ENCODE results near the gene PBX1.

Gene PBX1

GRCh38 chr1:164618202-164618564, 59.2 kb downstream of the PBX1 start:
- DNase-seq (ENCODE audit: low read depth in 2 of 2), result no peak

- DNase-seq (ENCODE audit: low read depth in 2 of 2), result no peak
Measured at GRCh38 chr1:164619006-164619784, 60.2 kb downstream of the PBX1 start.

DNA sequence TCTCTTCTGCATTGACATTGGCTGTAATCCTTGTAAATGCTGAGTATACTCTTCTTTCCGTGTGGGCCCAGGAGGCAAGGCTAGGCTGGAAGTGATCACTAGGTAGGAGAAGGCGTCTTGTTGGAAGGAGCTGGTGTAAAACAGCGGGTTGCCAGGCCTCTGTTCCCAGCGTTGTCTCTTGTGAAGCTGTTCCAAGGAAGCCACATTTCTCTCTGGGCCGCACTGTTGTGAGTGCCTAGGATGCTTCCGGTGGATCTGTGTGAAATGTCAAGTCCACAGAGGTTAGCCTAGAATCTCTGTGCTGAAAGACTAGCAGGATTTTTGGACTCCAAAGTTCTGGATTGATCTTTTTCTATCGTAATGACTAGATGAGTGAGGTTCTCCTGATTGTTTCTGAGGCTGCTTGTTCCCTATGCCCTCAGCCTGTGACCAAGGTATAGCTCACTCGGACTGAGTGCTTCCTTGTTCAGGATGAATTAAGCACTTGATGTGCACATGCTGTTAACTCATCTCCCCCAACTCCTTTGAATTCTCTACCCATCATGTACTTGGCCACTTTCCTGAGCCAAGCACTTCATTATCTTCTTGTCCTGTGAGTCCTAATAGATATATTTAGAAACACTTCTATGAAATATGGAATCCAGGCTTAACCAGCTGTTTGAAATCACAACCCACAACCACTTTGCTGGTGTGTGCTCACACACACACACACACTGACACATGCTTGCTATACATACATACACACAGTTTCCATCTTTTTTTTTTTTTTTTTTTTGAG, 63.3 kb downstream of the PBX1 start:
- no peak for DNase-seq (ENCODE audit: low read depth in 2 of 2)

DNA sequence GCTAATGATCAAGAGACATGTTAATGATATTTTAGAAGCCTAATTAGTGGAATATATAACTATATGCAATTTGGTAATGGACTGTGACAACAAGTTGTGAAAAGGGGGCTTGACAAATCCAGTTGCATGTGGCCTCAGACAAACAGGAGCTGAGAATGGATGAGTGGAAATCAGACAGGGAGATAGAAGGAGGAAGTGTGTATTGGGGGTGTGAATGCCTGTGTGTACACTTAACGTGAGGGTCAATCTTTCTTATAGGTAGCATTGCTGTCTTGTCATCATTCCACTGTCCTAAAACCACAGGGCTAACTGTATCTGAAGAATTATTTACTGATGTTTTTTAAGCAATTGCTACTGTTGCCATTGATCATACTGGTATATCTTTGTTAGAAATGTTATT, 64.8 kb downstream of the PBX1 start:
- DNase-seq (ENCODE audit: low read depth in 2 of 2), result no peak

DNA sequence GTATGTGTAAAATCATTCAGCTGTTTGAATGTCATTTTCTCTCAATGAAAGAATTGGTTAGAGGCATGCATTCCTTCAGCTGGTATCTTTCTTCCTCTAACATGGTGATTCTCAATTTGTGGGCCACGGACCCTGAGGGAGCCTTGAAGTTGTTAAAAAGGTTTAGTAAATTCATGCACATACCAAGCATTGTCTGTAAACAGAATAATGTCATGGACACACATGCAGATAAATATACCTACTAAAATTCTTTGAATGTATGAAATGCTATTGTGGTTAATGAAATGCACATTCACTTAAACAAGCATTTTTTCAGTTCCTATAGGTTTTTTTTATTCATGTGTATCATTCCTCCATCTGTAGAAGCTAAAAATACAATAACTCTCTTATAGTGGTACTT, 65.4 kb downstream of the PBX1 start:
- DNase-seq (ENCODE audit: low read depth in 2 of 2), result no peak

- no peak for DNase-seq (ENCODE audit: low read depth in 2 of 2)
Measured at GRCh38 chr1:164625004-164625617, 66.1 kb downstream of the PBX1 start.

GRCh38 chr1:164628772-164629171, 69.8 kb downstream of the PBX1 start:
- no peak for DNase-seq (ENCODE audit: low read depth in 2 of 2)

DNA sequence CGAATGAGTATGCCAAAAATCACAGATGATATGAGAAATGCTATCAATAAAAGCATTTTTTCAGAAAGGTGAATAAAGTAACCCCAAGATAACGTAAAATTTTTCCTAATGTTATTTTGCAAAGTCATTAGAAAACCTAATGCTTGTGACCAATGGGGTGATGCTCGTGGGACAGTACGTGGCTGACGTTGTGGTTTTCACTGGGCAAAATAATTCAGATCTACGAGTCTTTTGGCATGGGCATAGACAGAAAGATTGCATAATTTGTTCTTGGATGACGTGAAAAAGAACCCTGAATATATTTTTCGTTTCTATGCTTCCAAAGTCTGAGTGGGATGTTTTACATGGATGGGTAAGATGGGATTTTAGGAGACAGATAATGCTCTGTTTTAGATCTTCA, 71.0 kb downstream of the PBX1 start:
- no peak for DNase-seq (ENCODE audit: low read depth in 2 of 2)

GRCh38 chr1:164630626-164631396, 71.8 kb downstream of the PBX1 start:
- no peak for DNase-seq (ENCODE audit: low read depth in 2 of 2)

GRCh38 chr1:164631751-164632150, 72.8 kb downstream of the PBX1 start:
- no peak for DNase-seq (ENCODE audit: low read depth in 2 of 2)

GRCh38 chr1:164633997-164634396, 75.0 kb downstream of the PBX1 start:
- DNase-seq (ENCODE audit: low read depth in 2 of 2), result no peak

DNA sequence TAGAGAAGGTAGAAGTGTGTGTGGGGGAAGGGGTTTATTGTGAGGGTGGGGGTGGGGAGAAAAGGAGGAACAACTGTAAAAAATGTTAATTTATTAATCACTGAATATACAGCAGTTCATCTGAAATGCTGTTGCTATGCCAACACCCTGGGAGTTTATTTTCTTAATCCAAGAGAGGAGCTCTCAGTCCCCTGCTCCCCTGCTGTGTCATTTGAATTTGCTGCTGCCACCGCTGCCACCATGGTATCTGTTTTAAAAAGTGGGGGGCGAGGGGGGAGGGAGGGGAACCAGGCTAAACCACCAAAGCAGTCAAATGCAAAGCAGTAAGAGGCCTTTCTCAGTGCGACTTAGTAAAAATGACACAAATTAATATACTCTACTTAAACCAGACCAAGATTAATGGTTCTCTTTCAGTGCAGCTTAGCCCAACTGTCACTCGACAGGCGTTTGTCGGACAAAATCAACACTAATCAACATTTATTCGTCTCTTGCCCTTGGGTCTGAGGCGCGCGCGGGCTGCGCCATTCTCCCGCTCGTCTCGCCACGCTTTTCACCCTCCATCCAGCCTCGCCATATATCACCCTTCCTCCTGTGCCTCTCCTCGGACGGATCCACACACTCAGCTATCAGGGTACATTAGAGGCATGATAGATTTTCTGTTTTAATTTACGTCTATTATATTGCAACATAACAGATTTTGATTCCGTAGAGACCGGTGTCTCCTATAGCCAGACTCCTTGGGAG, 76.2 kb downstream of the PBX1 start:
- no peak for DNase-seq (ENCODE audit: low read depth in 2 of 2)

DNA sequence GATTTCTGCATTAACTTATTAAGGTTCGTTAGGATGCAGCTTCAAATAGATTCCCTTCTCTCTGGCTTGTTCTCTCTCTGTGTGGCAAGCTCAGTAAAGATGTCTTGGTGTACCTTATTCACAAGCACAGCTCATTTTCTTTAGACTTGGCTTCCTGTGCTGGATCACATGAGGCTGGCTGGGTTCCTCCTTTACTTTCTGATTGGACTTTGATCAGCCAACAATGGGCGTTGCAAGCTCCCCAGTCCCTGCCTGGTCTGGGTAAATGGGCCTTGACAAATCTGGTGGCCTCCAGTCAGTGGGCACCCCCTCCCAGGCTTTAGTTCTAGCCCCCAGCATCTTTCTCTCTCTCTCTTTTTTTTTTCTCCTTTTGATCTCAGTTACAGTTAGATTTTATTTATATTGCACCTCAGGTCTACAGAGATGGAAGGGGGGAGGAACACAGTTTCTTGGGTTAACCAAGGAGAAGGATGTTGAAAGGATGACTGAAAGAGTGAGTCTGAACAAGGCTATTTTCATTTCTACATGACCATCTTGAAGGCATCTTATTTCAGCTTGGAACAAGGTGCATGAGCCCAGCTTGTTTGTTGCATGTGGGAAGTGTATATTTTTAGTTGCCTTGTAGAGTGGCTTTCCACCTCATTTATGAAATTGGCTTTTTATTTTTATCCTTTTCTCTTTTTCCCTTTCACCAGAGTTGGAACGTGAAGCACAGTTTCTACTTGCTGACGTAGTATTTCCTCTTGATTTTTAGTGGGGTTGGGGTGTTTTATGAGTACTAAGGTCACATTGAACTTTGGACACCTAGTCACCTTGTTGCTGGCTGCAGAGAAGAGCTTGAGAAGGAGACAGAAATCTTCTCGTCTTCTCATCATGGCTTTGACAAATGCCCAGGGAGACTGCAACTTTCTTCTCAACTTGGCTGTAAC, 77.1 kb downstream of the PBX1 start:
- DNase-seq (ENCODE audit: low read depth in 2 of 2), result no peak

DNA sequence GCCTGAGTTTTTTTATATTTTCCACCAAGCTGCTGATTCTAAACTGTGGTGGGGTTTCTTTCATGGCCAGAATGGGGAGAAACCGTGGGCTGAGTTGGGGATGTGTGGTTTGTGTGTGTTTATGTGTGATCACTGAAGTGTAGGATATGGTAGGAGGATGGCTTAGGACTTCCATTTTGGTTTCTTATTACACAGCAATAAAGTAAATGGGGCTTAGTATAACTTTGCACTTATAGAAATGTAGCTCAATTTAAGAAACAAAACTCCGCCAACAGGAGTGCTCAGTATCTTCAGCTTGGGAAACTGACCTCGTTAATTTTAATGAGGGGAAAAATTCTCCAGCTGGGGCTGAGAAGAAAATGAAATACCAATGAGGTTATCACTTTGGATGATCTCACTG, 77.8 kb downstream of the PBX1 start:
- DNase-seq (ENCODE audit: low read depth in 2 of 2), result no peak

- no peak for DNase-seq (ENCODE audit: low read depth in 2 of 2)
Measured at GRCh38 chr1:164637461-164638375, 78.7 kb downstream of the PBX1 start.

GRCh38 chr1:164638492-164639202, 79.7 kb downstream of the PBX1 start:
- no peak for DNase-seq (ENCODE audit: low read depth in 2 of 2)

GRCh38 chr1:164640686-164641352, 81.8 kb downstream of the PBX1 start:
- DNase-seq (ENCODE audit: low read depth in 2 of 2), result no peak

DNA sequence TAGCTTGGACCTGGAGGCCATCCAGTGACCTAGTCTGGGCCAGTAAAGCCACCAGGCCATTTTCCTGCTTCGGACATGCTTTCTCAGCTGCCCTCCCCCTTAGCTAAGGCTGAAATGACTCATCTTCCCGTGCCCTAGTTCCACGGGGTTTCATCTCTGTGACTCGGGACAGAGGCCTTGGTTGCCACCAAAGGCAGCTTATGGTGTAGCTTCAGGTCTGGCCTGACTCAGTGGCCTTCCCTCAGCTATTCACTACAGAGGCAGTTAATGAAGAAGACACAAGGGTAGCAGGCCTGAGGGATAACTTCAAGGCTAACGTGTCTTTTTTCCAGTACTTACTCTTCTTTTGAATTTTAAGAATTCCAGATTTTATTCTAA, 82.4 kb downstream of the PBX1 start:
- DNase-seq (ENCODE audit: low read depth in 2 of 2), result no peak

Measured in activated CD4-positive, alpha-beta T cell treated with anti-CD3 and anti-CD28 coated beads for 24 hours (primary cell).